Spleen (tissue), 7 donors: ENCODE data around the gene GSTK1.

ENCODE experiments used
- POLR2AphosphoS5 ChIP-seq, 3 donors: sonication (generic); formaldehyde crosslinking; IDR thresholded peaks; one replicate each; pipeline ENCODE4 v1.5.1; 2017; ENCODE audit warnings: antibody characterized with exemption in 3 of 3
- TF ChIP-seq, protein P1 (sequence below), 11 experiments: fragments of 200-600 bp in 7 of 11; fragments of 450-650 bp in 4 of 11; sonication (generic) in 4 of 11; IDR thresholded peaks in 8 of 11; conservative IDR thresholded peaks in 3 of 11; 1 replicate in 7 of 11; 2 replicates in 4 of 11; pipeline versions ENCODE4 v1.4.0 to v1.8.0; 2016 to 2021; ENCODE audit warnings: antibody characterized with exemption in 11 of 11, inconsistent platforms in 4 of 11, mild to moderate bottlenecking in 1 of 11
- donor health status: DM: no; HTN: no; CAD: no; lungs with moderate emphysema.
- donor health status: DM: no; HTN: no; CAD: no.
- donor health status: DM: no; HTN: no; CAD: no.

DNA sequence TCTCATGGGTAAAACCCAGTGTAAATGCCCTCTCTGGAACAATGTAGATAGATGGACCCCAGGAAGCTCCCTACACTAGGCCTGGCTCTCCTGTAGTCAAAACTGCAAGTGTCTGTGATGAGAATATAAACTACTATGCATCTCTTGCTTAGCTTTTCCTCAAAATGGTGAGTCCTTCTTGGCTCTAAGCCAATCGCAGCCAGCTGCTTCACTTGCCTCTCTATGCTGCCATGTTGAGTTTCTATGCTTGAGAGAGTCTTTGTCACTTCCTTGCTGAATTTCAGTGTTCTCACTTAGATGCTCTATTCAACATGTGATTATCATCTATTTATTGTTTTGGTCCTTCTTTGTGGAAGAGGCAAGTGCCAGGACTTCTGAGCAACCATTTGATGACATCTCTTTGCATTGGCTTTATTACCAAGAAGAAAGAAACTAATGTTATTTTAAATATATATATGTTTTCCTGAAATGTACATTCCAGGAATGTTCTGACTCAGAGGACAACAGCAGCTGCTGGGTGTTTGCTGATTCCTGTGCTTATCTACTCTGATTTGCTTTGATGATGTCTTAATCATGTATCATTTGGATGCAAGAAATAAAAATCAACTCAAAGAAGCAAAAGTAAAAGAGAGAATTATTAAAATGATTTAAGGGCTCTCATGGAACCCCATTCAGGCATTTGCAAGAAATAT is 24.8 kb upstream of the GSTK1 start:
- TF ChIP-seq POLR2AphosphoS5 (IDR thresholded peaks at IDR 0.05): no peak
- TF ChIP-seq, protein P1, sequence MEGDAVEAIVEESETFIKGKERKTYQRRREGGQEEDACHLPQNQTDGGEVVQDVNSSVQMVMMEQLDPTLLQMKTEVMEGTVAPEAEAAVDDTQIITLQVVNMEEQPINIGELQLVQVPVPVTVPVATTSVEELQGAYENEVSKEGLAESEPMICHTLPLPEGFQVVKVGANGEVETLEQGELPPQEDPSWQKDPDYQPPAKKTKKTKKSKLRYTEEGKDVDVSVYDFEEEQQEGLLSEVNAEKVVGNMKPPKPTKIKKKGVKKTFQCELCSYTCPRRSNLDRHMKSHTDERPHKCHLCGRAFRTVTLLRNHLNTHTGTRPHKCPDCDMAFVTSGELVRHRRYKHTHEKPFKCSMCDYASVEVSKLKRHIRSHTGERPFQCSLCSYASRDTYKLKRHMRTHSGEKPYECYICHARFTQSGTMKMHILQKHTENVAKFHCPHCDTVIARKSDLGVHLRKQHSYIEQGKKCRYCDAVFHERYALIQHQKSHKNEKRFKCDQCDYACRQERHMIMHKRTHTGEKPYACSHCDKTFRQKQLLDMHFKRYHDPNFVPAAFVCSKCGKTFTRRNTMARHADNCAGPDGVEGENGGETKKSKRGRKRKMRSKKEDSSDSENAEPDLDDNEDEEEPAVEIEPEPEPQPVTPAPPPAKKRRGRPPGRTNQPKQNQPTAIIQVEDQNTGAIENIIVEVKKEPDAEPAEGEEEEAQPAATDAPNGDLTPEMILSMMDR (IDR thresholded peaks at IDR 0.05 in 8 of 11, conservative IDR thresholded peaks at IDR 0.05 in 3 of 11): no peak
